Endometrial microvascular endothelial cells (primary cell): ENCODE data around the gene PIN1. TPM values are rescaled to one million over a fixed set of nuclear protein-coding genes. Genes with fewer than 3 reads are reported as not detected.

Experiments used
- in situ Hi-C: cut with HindIII; loops from 2 replicates; pipeline ENCODE4 v1.10.0; 2017; ENCODE audit warnings: low sequenced_read_pairs, low pct_unique_long_range_greater_than_20kb; ENCODE audit errors: inconsistent ontology term
- total RNA-seq: library from RNA; depleted of rRNA; stranded (reverse); fragments of >200 nt; gene quantifications from one replicate; pipeline ENCODE4 v1.2.3, GENCODE V29; 2015; ENCODE audit errors: inconsistent ontology term

The PIN1 gene
- total RNA-seq, 1 donor from 2014 or later = 134 TPM

DNA sequence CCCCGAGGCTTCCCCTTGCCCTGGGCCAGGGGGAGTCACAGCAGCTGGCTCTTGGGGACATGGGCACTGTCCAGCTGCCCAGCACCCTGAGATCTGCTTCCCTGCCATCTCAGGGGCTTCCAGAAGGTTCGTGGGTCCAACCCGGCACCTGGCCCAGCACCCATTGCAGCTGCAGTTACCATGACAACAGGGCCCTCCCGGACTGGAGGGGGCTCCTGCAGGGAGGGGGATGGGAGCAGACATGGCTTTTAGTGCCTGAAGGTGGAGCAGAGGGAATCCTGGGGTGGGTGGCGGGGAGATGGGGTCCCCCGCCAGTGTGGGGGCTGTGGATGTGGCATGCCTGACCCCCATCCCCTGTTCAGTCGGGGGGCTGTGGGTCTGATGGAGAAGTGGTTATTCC, 14.7 kb downstream of the PIN1 start:
- in situ Hi-C loops = no loop called here

DNA sequence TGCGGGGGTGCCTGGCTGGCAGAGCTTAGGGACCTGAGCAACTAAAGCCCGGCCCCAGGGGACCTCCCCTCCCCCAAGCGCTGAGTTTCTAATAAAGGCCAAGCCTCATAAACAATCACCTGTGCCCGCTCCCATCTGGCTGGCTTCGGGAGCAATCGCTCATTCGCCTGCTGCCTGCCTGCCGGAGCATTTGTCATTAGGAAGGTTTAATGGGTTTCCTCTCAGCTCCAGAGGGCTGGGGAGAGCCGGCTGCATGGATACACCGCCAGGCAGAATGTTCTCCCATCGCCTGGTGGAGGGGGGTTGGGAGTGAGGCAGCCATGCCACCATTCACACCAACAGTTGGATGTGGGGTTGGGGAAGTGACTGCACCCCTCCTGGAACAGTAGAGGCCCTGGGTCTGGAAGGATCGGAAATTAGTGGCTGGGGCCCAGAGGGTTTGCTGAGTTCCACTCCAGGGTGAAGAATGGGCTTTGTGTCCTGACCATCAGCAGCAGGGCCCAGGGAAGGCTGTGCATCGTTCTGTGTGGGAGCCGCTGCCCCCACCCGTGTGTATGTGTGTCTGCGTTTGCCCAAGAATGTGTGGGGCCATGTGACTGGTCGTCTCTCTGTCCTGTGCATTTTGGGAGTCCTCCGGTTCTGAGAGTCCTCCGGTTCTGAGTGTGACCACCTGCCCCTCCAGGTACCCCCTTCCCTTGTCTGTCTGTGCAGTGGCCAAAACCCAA, 15.3 kb downstream of the PIN1 start:
- in situ Hi-C loops = no loop called here

DNA sequence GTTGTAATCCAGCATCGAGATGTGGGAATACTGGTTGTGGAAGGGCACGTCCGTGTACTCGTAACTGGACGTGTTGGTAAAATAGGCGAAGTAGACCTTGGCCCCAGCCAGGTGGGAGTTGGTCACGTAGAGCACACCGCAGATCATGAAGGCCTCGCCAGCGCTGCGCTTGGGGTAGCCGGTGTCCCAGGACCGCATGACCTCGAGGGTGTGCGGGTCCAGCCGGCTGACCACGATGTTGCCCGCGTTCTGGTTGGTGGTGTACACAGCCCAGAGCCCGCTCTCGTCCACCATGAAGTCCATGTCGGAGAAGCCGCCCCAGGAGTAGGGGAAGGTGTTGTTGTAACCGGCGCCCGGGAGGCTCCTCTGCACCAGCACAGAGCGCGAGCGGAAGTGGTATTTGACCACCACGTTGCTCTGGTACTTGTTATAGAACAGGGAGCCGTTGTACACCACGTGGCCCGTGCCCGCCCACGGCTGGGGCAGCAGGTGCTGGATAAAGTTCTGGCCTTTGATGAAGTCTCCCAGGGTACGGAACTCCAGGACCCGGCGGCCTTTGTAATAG, 19.2 kb downstream of the PIN1 start:
- in situ Hi-C loops = no loop called here

DNA sequence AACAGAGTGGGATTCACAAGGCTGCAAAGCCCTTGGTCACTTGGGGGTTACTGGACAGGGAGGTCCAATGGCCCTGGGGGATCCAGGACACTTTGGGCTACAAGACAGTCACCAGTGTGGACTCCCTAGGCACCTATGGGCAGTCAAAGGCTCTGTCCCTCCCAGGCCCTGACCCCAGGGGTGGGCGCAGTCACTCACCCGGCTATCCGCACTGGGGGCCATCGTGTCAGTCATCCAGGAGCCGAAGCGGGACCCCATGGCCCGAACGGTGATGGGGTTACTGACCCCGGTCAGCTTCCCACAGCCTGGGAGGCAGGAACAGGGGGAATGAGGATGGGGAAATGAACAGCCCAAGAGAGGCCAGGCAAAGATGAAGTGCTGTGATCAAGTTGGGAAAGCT, 21.5 kb downstream of the PIN1 start:
- in situ Hi-C loops = no loop called here

DNA sequence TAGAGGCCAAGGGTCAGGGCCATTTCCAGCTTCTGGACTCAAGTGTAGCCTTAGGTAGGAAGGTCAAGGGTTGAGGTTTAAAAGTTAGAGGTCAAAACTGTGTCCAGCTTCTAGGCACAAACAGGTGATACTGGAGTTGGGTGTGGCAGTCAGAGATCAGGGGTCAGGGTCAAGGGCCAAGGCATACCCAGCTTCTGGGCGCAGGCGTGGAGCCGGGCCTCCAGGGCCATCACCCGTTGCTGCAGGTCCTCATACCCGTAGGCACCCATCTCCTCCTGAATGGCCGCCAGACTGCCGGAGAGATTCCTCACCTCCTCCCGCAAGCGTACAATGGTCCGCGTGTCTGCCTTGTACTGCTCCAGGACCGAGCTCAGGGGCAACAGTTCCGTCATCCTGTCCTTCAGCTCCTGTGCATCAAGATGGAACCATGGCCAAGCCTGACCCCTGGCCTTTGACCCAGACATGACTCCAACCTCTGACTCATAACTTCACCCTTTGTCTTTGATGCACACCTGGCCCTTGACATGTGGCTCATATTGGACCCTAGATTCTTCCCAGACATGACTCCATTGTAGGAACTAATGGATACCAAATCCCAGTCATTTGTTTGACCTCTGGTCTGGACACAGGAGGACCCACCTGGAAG, 22.1 kb downstream of the PIN1 start:
- in situ Hi-C loops = no loop called here

DNA sequence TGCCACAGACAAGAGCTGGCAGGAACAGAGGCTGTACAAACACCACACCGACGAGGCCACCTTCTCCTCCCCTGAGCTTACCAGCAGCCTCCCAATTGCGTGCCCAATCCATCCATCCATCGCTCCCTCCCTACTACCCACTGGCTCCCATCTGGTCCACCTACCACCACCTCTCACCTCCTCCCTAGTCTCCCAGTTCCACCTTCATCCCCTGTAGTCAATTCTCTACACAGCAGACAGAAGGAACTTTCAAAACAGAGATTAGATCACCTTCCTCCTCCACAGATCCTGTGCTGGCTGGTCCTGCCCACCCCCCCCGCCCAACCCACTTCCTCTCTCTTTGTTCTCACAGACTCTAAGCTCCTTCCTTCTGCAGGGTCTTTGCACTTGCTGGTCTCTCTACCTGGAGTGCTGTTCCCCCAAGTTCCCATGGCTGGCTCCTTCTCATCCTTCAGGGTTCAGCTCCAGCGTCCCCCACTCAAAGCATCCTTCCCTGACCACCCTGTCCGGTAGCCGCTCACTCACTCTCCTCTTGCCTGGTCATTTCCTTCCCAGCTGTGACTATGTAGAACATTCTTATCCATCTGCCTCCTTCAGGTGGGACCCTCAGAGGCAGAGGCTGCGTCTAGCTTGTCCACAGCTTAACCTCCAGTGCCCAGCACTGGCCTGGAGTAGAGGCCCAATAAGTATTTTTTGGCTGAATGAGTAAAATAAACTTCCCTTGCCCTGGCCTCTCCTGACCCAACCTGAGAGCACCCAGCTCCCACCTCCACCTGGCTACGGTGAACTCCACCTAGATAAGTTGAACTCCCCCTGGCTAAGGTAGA, 23.0 kb downstream of the PIN1 start:
- in situ Hi-C loops = no loop called here

DNA sequence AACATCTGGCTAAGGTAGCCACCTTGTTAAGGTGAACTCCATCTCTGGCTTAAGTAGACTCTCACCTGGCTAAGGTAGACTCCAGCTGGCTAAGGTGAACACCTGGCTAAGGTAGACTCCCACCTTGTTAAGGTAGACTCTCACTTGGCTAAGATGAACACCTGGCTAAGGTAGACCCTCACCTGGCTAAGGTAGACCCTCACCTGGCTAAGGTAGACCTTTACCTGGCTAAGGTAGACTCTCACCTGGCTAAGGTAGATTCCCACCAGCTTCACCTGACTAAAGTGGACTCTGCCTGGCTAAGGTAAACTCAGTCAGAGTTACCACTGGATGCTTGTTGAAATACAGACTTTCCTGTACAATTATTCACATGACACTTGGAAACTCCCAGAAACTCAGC, 23.6 kb downstream of the PIN1 start:
- in situ Hi-C loops = no loop called here

DNA sequence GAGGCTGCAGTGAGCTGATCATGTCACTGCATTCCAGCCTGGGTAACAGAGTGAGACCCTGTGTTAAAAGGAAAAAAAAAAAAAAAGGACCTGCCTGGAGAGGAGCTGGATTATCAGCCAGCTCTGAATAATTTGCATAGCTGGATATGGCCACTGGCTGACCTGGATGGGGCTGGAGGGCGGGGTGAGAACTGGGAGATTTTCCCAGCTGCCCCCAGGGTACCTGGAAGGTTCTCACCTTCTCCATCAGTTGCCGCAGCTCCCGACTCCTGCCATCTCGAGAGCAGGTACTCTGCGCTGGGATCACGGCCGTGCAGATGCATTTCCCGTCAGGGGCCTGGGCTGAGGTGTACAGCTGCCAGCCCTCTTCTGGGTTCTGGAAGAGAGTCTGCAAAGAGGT, 25.3 kb downstream of the PIN1 start:
- in situ Hi-C loops = no loop called here

DNA sequence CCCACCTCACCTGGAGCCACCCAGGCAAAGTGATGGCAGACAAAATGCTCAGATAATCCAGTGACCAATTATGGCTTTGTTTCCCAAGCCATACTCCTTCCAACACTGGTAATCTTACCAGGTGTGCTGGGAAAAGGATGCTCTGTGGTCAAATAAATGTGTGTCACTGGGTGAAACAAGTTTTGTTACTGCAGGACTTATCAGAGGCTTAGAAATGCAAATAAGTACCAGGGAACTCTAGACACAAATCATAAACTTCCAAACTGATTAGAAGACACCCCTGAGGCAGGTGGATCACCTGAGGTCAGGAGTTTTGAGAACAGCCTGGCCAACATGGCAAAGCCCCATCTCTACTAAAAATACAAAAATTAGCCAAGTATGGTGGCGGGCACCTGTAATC, 26.4 kb downstream of the PIN1 start:
- in situ Hi-C loops = no loop called here

DNA sequence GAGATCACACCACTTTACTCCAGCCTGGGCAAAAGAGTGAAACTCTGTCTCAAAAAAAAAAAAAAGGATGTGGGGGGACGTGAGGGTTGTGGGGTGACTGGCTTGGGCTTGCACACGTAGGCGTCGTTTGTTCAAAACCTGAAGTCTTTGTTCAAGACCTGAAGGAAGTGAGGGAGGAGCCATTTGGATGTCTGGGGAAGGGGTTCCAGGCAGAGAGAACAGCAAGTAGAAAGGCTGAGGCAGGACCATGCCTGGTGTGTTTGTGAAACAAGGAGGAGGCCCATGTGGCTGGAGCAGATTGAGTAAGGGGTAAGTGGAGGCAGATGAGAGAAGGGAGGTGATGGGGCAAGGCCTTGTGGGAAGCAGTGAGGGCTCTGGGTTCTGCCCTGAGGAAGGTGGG, 27.8 kb downstream of the PIN1 start:
- in situ Hi-C loops = no loop called here

DNA sequence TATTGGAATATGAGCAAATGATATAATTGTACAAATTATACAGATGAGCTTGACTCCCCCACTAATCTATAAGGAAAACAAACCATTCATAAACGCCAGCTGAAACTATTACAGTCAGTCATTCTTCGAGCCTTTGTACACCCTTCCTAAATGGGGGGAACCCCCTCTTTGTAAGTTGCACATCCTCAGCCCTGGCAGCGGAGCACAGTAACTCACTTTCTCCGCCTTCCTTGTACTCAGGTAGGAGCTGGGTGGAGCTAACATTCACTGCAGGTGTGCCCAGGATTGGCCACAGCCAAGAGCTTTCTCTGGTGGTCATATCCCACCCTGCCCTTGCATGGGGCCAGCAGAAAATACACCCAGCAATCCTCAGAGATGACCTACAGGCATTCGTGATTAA, 28.6 kb downstream of the PIN1 start:
- in situ Hi-C loops = no loop called here

DNA sequence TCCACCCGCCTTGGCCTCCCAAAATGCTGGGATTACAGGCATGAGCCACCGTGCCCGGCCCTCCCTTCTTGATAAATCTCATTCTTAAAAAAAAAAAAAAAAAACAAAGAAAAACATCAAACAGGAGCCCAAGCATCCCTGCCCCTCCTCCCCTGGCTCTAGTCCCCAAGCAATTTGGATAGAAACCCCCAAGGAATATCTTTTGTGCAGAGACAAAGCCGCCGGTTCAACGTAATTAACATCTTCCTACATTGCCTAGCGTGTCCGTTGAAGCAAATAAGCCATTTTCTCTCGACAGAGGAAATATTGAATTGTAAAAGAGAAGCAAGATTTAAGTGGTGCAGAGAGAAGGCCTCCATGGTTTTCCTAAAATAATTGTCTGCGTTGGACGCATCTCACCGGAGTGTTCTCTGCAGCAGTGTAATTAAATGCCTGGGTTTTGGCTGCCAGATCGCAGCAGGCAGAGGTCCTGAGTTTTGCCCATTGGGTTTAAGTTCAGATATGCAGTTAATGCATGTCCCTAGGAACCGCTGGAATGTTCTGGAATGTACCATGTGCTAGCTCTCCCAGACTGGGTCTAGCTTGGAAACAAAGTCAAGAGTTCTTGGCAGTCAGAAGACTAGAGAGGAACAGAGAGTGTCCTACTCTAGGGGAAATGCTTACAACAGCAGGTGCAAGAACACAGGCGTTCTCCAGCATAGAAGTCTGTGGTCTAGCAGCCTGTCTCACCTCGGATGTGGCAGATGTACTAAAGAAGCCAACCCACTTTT, 30.8 kb downstream of the PIN1 start:
- in situ Hi-C loops = no loop called here

DNA sequence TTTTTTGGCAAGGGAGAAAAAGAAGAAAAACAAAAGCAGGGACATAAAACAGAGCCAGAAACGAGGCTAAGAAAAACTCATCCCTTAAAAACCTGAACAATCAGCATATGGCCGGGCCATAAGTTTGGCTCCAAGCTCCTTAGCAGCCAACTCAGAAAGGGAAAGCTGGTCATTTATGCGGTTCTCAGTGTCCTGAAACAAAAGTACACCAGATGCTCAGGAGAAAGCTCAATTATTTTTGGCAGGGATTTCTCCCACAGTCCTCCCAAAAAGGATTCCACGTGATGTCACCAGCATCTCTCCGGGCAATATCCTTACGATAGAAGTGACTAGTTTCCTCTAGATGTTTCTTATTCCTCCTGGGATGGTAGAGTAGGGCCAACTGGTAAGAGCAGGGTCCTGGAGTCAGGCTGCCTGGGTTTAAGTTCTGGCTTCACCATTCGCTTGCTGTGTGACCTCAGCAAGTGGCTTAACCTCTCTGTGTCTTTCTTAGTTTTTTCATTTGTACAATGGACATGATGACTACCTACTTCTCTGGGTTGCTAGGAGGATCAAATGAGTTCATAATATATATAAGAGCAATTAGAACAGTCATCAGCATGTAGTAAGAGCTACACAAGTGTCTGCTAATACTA, 34.0 kb downstream of the PIN1 start:
- in situ Hi-C loops = no loop called here

DNA sequence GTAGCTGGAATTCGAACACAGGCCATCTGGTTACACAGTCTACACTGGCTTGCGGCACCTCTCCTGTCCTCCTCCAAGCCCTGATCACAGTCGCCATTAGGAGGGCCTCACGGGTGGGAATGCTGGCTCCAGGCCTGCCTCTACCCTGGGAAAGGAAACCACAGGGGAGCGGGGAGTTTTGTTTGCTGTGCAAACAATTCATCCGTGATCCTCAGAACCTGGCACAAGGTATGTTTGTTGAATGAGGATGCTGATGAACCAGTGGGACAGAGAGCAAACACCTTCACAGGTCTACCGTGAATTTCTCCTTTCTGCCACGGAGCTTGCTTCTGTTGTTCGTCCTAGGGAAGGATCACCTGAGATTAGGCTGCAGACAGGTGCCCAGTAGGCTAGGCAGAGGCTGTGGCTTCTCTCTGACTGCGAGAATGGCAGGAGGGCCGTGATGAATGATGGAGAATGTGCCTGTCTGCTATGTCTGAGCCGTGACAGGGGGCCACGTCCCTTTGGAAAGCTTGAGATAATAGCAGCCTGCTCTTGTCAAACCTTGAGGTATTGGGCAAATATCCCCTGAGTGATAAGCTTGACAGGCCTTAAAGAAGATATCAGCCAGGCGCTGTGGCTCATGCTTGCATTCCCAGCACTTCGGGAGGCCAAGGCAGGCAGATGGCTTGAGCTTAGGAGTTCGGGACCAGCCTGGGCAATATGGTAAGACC, 36.7 kb downstream of the PIN1 start:
- in situ Hi-C loops = no loop called here

DNA sequence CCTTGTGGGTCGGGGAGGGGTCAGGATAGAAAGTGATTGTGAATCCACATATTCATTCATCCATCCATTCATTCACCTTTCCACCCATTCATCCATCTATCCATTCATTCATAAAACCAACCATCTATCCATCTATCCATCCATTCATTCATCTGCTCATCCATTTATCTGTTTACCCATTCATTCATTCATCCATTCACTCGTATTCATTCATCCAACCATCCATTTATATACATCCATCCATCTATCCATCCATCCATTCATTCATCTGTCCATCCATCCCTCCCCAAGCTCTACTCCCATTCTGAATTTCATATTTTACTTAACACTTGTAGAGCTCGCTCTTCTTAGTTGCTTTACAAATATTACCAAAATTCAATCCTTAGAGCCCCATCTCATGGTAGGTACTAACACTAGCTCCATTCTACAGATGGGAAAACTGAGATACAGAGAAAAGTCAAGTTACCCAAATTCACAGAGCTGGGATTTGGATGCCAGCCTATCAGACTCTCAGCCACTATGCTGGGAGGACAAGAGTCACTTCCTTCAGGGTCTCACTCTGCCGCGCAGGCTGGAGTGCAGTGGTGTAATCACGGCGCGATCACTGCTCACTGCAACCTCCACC, 37.6 kb downstream of the PIN1 start:
- in situ Hi-C loops = no loop called here

DNA sequence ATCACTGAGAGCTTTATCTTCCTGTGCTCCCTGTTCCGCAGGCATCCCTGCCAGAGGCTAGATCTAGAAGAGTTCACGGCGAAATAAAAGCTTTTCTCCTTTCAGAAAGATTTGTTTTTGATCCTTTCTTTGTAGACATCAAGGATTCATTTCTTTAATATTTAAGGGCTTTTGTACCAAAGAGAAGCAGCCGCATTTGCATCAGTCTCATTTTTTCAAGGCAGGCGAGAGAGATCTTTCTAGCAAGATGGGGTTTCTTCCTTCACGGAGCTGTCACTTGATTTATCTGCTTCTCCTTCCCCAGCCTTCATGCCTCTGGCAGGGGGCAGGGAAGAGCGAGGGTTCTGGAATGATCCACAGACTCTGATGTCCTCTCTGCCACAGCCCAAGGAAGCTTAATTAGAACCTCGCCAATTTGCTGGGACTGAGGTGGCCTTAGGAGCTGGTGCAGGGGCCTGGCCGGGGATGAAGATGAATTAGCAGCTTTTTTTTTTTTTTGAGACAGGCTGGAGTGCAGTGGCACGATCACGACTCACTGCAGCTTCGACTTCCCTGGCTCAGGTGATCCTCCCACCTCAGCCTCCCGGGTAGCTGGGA, 40.0 kb downstream of the PIN1 start:
- in situ Hi-C loops = no loop called here

DNA sequence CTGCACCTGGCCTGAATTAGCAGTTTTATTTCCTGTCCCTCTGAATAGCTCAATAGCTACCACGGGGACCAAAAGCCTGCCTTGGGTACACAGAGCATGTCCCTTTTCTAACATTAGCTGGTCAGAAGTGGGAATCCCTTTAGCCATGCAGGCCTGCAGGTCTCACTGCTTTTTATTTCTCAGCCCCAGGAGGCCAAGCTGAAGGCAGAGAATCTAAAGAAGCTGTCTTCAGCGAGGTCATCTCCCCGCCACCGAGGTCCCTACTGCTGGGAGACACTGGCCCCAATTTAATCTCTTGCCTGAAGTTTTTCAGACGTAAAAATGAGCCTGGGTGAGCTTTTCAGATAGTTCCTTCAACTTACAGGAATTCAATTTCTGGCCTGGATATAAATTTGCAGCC, 40.7 kb downstream of the PIN1 start:
- in situ Hi-C loops = no loop called here
